Measurements from ENCODE around the gene MAGI2. TPM values are rescaled to one million over a fixed set of nuclear protein-coding genes. Genes with fewer than 3 reads are reported as not detected.

The MAGI2 gene
- total and polyA plus RNA-seq, 2 of the 13 experiments (the other 11 are each of a cell fraction or from before 2014, with no cell fraction given): 1.5 to 3.8 TPM

DNA sequence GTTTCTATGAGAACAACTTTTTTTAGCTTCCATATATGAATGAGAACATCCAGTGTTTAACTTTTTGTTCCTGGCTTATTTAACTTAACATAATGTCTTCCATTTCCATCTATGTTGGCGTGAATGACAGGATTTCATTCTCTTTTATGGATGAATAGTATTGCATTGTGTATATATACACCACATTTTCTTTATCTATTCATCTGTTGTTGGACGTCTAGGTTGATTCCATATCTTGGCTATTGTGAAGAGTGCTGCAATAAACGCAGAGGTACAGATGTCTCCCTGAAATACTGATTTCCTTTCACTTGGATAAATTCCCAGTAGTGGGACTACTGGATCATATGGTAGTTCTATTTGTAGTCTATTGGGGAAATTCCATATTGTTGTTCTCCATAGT is 44.3 kb upstream of the MAGI2 start (continued):
- TF ChIP-seq, protein P1, sequence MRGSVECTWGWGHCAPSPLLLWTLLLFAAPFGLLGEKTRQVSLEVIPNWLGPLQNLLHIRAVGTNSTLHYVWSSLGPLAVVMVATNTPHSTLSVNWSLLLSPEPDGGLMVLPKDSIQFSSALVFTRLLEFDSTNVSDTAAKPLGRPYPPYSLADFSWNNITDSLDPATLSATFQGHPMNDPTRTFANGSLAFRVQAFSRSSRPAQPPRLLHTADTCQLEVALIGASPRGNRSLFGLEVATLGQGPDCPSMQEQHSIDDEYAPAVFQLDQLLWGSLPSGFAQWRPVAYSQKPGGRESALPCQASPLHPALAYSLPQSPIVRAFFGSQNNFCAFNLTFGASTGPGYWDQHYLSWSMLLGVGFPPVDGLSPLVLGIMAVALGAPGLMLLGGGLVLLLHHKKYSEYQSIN (CRISPR knock-in tag; IDR thresholded peaks at IDR 0.05; ENCODE audit: borderline replicate concordance): no peak
- TF ChIP-seq IKZF1 (IDR thresholded peaks at IDR 0.05) (no peak), ZNF432 (CRISPR knock-in tag; IDR thresholded peaks at IDR 0.05; ENCODE audit: borderline replicate concordance) (no peak), ZNF326 (CRISPR knock-in tag; IDR thresholded peaks at IDR 0.05; ENCODE audit: borderline replicate concordance) (no peak), ZHX1 (CRISPR knock-in tag; IDR thresholded peaks at IDR 0.05; ENCODE audit: low read depth) (no peak)
- TF ChIP-seq, protein P2, sequence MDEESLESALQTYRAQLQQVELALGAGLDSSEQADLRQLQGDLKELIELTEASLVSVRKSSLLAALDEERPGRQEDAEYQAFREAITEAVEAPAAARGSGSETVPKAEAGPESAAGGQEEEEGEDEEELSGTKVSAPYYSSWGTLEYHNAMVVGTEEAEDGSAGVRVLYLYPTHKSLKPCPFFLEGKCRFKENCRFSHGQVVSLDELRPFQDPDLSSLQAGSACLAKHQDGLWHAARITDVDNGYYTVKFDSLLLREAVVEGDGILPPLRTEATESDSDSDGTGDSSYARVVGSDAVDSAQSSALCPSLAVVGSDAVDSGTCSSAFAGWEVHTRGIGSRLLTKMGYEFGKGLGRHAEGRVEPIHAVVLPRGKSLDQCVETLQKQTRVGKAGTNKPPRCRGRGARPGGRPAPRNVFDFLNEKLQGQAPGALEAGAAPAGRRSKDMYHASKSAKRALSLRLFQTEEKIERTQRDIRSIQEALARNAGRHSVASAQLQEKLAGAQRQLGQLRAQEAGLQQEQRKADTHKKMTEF (CRISPR knock-in tag; IDR thresholded peaks at IDR 0.05): no peak
- TF ChIP-seq, protein P3, sequence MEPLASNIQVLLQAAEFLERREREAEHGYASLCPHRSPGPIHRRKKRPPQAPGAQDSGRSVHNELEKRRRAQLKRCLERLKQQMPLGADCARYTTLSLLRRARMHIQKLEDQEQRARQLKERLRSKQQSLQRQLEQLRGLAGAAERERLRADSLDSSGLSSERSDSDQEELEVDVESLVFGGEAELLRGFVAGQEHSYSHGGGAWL (CRISPR knock-in tag; IDR thresholded peaks at IDR 0.05): no peak
